GM23248 (cell line): Measurements from ENCODE around the gene GRIP2.

Experiments used
- EZH2 ChIP-seq: fragments of 200-600 bp; sonication (generic); IDR thresholded peaks from 2 replicates; pipeline ENCODE4 v1.6.1; 2018; ENCODE audit warnings: antibody characterized with exemption, mild to moderate bottlenecking; ENCODE audit not compliant: insufficient read depth, poor library complexity, severe bottlenecking
- EZH2phosphoT487 ChIP-seq: fragments of 200-600 bp; sonication (generic); IDR thresholded peaks from 2 replicates; pipeline ENCODE4 v1.6.1; 2018; ENCODE audit warnings: antibody characterized with exemption, moderate library complexity, mild to moderate bottlenecking, low read depth; ENCODE audit not compliant: insufficient read depth

DNA sequence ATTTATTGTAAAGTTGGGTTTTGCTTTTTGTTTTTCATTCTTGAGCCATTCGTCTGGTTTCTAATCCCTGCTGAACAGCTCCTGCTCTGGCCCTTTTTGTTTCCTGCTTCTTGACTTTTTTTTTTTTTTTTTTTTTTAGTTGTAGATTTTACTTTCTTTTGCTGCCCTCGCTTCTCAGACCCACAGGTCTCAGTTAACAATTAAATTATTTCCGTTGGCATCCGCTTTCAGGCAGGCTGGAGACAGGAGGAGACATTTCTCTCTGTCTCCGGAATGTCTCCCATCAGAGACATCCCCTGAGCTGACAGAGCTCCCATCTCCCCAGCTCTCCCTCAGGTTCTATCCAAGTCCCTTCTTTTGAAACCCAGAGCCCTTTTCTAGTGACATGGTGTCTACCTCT is 69.1 kb downstream of the GRIP2 start:
- TF ChIP-seq EZH2phosphoT487: no peak
- no peak for TF ChIP-seq EZH2
